Neural cell (in vitro differentiated cells): ENCODE results near the gene MLLT3. TPM values are rescaled to one million over a fixed set of nuclear protein-coding genes. Genes with fewer than 3 reads are reported as not detected.

Source experiments
- H2AFZ ChIP-seq: fragments of 200-600, 300-800 bp; sonication (generic), shearing (Covaris generic); 2 replicates; pipeline ENCODE4 v1.6.0; 2014; ENCODE audit warnings: low read depth, mild to moderate bottlenecking, antibody characterized with exemption, low read length, moderate library complexity
- H3F3A ChIP-seq: fragments of 200-600 bp; shearing (Covaris generic); 2 replicates; pipeline ENCODE4 v1.6.1; 2016; ENCODE audit warnings: mild to moderate bottlenecking, moderate library complexity, mixed read lengths, antibody characterized with exemption, low read length; ENCODE audit not compliant: insufficient read depth, poor library complexity, severe bottlenecking
- H3K27ac ChIP-seq: fragments of 200-600, 300-800 bp; sonication (generic), shearing (Covaris generic); 2 replicates; pipeline ENCODE4 v1.5.1; 2014; ENCODE audit warnings: mild to moderate bottlenecking, low read length, moderate library complexity
- H3K27me3 ChIP-seq: fragments of 300-800, 200-600 bp; sonication (generic), shearing (Covaris generic); 2 replicates; pipeline ENCODE4 v1.6.0; 2014; ENCODE audit warnings: mild to moderate bottlenecking, low read depth, low read length, moderate library complexity; ENCODE audit not compliant: insufficient read depth
- H3K36me3 ChIP-seq: fragments of 300-800, 200-600 bp; sonication (generic), shearing (Covaris generic); 2 replicates; pipeline ENCODE4 v1.5.1; 2014; ENCODE audit warnings: mild to moderate bottlenecking, antibody characterized with exemption, low read length, moderate library complexity; ENCODE audit not compliant: insufficient read depth
- H3K4me2 ChIP-seq: fragments of 300-800, 200-600 bp; sonication (generic), shearing (Covaris generic); 2 replicates; pipeline ENCODE4 v1.6.0; 2014; ENCODE audit warnings: mild to moderate bottlenecking, low read length
- H3K4me3 ChIP-seq: fragments of 300-800, 200-600 bp; sonication (generic), shearing (Covaris generic); 2 replicates; pipeline ENCODE4 v1.5.1; 2014; ENCODE audit warnings: mild to moderate bottlenecking, low read length, moderate library complexity
- H3K79me2 ChIP-seq: fragments of 200-600 bp; shearing (Covaris generic); replicated peaks from 2 replicates; pipeline ENCODE4 v1.6.0; 2014; ENCODE audit warnings: mild to moderate bottlenecking, low read length, moderate library complexity; ENCODE audit not compliant: insufficient read depth
- H3K9ac ChIP-seq: fragments of 300-800, 200-600 bp; sonication (generic), shearing (Covaris generic); 2 replicates; pipeline ENCODE4 v1.6.1; 2016; ENCODE audit warnings: mild to moderate bottlenecking, low read length, mixed read lengths
- H3K9me2 ChIP-seq: fragments of 200-600 bp; shearing (Covaris generic); 2 replicates; pipeline ENCODE4 v1.6.1; 2016; ENCODE audit warnings: mild to moderate bottlenecking, low read length, mixed read lengths; ENCODE audit not compliant: insufficient read depth
- H3K9me3 ChIP-seq: fragments of 200-600, 300-800 bp; sonication (generic), shearing (Covaris generic); 2 replicates; pipeline ENCODE4 v1.6.1; 2016; ENCODE audit warnings: mild to moderate bottlenecking, mixed run types, low read length, moderate library complexity, mixed read lengths
- H4K20me1 ChIP-seq: fragments of 200-600 bp; shearing (Covaris generic); 2 replicates; pipeline ENCODE4 v1.6.1; 2016; ENCODE audit warnings: mild to moderate bottlenecking, mixed run types; ENCODE audit not compliant: insufficient read depth
- EP300 ChIP-seq: fragments of 450-650 bp; conservative IDR thresholded peaks from 2 replicates; pipeline ENCODE4 v1.6.1; 2014; ENCODE audit warnings: antibody characterized with exemption, mild to moderate bottlenecking, moderate library complexity; ENCODE audit not compliant: poor library complexity, severe bottlenecking
- EZH2 ChIP-seq: fragments of 200-600, 300-800 bp; shearing (Covaris generic), sonication (generic); IDR thresholded peaks from 2 replicates; pipeline ENCODE4 v1.6.1; 2014; ENCODE audit warnings: antibody characterized with exemption, low read length, borderline replicate concordance, mild to moderate bottlenecking; ENCODE audit not compliant: insufficient read depth, poor library complexity, severe bottlenecking
- MXI1 ChIP-seq: fragments of 450-650 bp; conservative IDR thresholded peaks from 2 replicates; pipeline ENCODE4 v1.6.1; 2014; ENCODE audit warnings: antibody characterized with exemption, mild to moderate bottlenecking; ENCODE audit not compliant: poor library complexity, severe bottlenecking
- POLR2AphosphoS5 ChIP-seq: IDR thresholded peaks from 2 replicates; pipeline ENCODE4 v1.6.1; 2012
- RAD21 ChIP-seq: fragments of 450-650 bp; conservative IDR thresholded peaks from 2 replicates; pipeline ENCODE4 v1.6.1; 2014; ENCODE audit warnings: antibody characterized with exemption, mild to moderate bottlenecking, moderate library complexity
- SMC3 ChIP-seq: fragments of 450-650 bp; conservative IDR thresholded peaks from 2 replicates; pipeline ENCODE4 v1.6.1; 2014; ENCODE audit warnings: antibody characterized with exemption, mild to moderate bottlenecking, moderate library complexity; ENCODE audit not compliant: poor library complexity
- TAF1 ChIP-seq: IDR thresholded peaks from 2 replicates; pipeline ENCODE4 v1.6.1; 2012; ENCODE audit warnings: low read depth
- polyA plus RNA-seq: library from polyadenylated mRNA; depleted of rRNA; stranded (reverse); fragments of >200 nt; gene quantifications from 2 replicates; pipeline ENCODE4 v1.2.3, GENCODE V29; 2014
- TF ChIP-seq, protein P1 (sequence below): IDR thresholded peaks from 2 replicates; pipeline ENCODE4 v1.6.1; 2012; ENCODE audit warnings: borderline replicate concordance
- TF ChIP-seq, protein P2 (sequence below): fragments of 450-650 bp; IDR thresholded peaks from 2 replicates; pipeline ENCODE4 v1.5.1; 2014; ENCODE audit warnings: antibody characterized with exemption, mild to moderate bottlenecking, moderate library complexity; ENCODE audit not compliant: poor library complexity, severe bottlenecking

The MLLT3 gene
- polyA plus RNA-seq, 1 donor from 2014 or later: 61.5 TPM

DNA sequence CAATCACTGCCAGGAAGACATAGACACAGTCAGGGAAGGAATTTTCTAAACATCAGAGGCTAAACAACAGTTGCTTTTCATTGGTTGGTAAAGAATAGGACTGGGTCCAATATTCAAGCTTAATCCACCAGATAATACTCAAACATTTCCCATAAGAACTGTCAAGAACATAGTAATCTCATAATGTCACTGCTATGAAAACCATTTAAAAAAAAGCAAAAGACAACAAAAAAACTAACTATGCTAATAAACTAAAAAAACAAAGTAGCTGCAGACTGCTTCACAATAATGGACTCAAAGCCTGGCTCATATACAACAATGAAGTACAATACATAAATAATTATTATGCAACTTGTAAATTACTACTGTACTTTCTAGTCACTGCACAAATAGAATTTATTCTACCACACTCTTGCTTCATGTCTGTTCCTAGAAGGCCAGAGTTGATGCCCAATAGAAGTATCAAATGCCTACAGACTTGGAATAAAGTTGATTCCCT, 148.7 kb downstream of the MLLT3 start:
- no peak overlapping the region for H3K4me2 ChIP-seq
- TF ChIP-seq POLR2AphosphoS5 (no peak), EZH2 (no peak), RAD21 (no peak), MXI1 (no peak), EP300 (no peak), SMC3 (no peak), TAF1 (no peak)
- TF ChIP-seq, protein P1, sequence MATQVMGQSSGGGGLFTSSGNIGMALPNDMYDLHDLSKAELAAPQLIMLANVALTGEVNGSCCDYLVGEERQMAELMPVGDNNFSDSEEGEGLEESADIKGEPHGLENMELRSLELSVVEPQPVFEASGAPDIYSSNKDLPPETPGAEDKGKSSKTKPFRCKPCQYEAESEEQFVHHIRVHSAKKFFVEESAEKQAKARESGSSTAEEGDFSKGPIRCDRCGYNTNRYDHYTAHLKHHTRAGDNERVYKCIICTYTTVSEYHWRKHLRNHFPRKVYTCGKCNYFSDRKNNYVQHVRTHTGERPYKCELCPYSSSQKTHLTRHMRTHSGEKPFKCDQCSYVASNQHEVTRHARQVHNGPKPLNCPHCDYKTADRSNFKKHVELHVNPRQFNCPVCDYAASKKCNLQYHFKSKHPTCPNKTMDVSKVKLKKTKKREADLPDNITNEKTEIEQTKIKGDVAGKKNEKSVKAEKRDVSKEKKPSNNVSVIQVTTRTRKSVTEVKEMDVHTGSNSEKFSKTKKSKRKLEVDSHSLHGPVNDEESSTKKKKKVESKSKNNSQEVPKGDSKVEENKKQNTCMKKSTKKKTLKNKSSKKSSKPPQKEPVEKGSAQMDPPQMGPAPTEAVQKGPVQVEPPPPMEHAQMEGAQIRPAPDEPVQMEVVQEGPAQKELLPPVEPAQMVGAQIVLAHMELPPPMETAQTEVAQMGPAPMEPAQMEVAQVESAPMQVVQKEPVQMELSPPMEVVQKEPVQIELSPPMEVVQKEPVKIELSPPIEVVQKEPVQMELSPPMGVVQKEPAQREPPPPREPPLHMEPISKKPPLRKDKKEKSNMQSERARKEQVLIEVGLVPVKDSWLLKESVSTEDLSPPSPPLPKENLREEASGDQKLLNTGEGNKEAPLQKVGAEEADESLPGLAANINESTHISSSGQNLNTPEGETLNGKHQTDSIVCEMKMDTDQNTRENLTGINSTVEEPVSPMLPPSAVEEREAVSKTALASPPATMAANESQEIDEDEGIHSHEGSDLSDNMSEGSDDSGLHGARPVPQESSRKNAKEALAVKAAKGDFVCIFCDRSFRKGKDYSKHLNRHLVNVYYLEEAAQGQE: no peak
- TF ChIP-seq, protein P2, sequence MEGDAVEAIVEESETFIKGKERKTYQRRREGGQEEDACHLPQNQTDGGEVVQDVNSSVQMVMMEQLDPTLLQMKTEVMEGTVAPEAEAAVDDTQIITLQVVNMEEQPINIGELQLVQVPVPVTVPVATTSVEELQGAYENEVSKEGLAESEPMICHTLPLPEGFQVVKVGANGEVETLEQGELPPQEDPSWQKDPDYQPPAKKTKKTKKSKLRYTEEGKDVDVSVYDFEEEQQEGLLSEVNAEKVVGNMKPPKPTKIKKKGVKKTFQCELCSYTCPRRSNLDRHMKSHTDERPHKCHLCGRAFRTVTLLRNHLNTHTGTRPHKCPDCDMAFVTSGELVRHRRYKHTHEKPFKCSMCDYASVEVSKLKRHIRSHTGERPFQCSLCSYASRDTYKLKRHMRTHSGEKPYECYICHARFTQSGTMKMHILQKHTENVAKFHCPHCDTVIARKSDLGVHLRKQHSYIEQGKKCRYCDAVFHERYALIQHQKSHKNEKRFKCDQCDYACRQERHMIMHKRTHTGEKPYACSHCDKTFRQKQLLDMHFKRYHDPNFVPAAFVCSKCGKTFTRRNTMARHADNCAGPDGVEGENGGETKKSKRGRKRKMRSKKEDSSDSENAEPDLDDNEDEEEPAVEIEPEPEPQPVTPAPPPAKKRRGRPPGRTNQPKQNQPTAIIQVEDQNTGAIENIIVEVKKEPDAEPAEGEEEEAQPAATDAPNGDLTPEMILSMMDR: no peak
- H3K9me2 ChIP-seq: no peaks in the 10 kb centered on the region
- H3K27me3 ChIP-seq: no peaks in the 10 kb centered on the region
- H3K36me3 ChIP-seq: no peaks in the 10 kb centered on the region
- peaks cover 37% of the 10 kb centered on the region for H3K79me2 ChIP-seq
- no peaks in the 10 kb centered on the region for H3F3A ChIP-seq
- no peak overlapping the region for H3K9ac ChIP-seq
- H3K4me3 ChIP-seq: no peak overlapping the region
- H4K20me1 ChIP-seq: no peaks in the 10 kb centered on the region
- no peak overlapping the region for H2AFZ ChIP-seq
- no peaks in the 10 kb centered on the region for H3K9me3 ChIP-seq
- H3K27ac ChIP-seq: no peak overlapping the region

DNA sequence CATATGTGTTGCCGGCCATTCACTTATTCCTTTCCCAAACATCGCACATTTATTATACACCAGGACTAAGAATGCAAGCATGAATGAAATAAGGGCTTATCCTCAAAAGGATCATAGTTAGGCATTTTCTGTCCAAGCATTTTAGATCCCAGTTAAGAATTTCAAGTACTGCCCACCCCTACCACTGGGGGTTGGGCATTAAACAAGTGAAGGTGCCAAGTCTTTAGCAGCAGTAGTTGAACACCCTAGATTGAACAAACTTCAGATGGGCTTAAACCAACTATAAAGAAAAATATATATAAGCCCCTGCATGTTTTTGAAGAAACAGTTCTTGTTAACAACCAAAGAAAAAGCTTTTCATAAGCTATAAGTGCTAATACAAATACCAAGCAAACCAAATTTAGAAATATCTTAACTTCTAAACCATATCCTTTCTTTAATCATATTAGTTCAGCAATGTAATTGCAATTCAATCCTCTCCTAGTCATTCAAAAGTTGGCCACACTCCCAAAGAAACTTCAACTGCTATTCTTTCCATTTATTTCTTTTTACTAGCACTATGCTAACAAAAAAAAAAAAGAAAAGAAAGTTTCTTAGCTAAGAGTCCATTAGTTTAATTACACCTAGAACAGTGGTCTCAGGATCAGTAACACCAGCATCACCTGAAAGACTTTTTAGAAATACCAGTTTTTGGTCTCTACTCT, 149.8 kb downstream of the MLLT3 start:
- Histone ChIP-seq H3K9me2 (no peaks in the 10 kb centered on the region), H3K4me2 (no peak overlapping the region), H2AFZ (no peak overlapping the region), H3K27me3 (no peaks in the 10 kb centered on the region), H3K36me3 (no peaks in the 10 kb centered on the region), H3K27ac (no peak overlapping the region), H3K9ac (no peak overlapping the region), H4K20me1 (no peaks in the 10 kb centered on the region), H3F3A (no peaks in the 10 kb centered on the region), H3K9me3 (no peaks in the 10 kb centered on the region), H3K4me3 (no peak overlapping the region), H3K79me2 (peaks cover 38% of the 10 kb centered on the region)
- TF ChIP-seq MXI1: no peak
- TF ChIP-seq, protein P2: no peak
- TF ChIP-seq EP300: no peak
- TF ChIP-seq EZH2: no peak
- TF ChIP-seq RAD21: no peak
- no peak for TF ChIP-seq TAF1
- TF ChIP-seq SMC3: no peak
- TF ChIP-seq, protein P1: no peak
- TF ChIP-seq POLR2AphosphoS5: no peak
